Heart left ventricle (tissue), 13 donors: ENCODE measurements around the gene RBMX.

Experiments used
- POLR2A ChIP-seq, 2 donors: fragments of 450-650 bp; IDR thresholded peaks; one replicate each; pipeline ENCODE4 v1.6.1; 2017; ENCODE audit warnings: antibody characterized with exemption in 2 of 2, mild to moderate bottlenecking in 2 of 2, moderate library complexity in 2 of 2
- TF ChIP-seq, protein P1 (sequence below), 12 donors: fragments of 200-600 bp; sonication (generic) in 4 of 12; IDR thresholded peaks; one replicate each; pipeline versions ENCODE4 v1.5.0 to v1.8.0; 2018 to 2022; ENCODE audit warnings: antibody characterized with exemption in 12 of 12, mild to moderate bottlenecking in 5 of 12
- donor health status: ischemic (EF 13 %, LVEDD 7.1; RV severe dilation, severe dysfunction).
- donor health status: DM: no; HTN: yes; CAD: no.
- donor health status: DM: no; HTN: no; CAD: no.
- donor health status: ischemic (EF 25% LVEDD 6.9; RV normal size, moderate dysfunction).
- donor health status: ischemic (EF 25% LVEDD 5.7; RV mildly dilated, moderate dysfunction).
- donor health status: ischemic (EF 35%, LVEDD 5.7; RV mildly dilated, moderate dysfunction).
- donor health status: nonischemic (EF 11% LVEDD 7.7; RV severe dilation, severe dysfunction).
- donor health status: DM: yes; HTN: yes; CAD: no.
- donor health status: PGD.
- donor health status: ischemic (EF 29% LVEDD 5.4; RV normal size, mild dysfunction).
- donor health status: nonischemic (EF 23%, LVEDD 6.1; RV moderate dilation, normal function).

DNA sequence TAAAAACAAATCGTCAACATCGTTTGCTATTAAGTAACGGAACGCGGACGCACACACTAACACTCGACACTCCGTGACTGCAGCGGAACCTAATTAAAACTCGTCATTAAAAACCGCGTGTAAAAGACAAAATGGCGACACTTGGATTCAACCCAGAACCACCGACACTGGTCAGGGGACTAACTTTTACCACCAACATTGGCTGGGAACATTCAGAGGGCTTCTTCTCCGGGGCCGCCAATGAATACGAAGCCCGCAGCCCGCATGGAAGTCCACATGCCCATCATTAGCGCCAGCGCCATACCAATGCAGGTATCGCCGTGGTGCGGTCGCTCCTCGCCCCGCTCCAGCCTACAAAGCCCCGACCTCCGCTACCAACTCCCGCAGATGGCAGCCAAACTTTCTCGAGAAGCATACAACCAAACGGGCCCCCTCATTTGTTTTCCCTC lies 498 bp downstream of the RBMX start:
- TF ChIP-seq POLR2A (IDR thresholded peaks at IDR 0.05) = no peak
- TF ChIP-seq, protein P1, sequence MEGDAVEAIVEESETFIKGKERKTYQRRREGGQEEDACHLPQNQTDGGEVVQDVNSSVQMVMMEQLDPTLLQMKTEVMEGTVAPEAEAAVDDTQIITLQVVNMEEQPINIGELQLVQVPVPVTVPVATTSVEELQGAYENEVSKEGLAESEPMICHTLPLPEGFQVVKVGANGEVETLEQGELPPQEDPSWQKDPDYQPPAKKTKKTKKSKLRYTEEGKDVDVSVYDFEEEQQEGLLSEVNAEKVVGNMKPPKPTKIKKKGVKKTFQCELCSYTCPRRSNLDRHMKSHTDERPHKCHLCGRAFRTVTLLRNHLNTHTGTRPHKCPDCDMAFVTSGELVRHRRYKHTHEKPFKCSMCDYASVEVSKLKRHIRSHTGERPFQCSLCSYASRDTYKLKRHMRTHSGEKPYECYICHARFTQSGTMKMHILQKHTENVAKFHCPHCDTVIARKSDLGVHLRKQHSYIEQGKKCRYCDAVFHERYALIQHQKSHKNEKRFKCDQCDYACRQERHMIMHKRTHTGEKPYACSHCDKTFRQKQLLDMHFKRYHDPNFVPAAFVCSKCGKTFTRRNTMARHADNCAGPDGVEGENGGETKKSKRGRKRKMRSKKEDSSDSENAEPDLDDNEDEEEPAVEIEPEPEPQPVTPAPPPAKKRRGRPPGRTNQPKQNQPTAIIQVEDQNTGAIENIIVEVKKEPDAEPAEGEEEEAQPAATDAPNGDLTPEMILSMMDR (IDR thresholded peaks at IDR 0.05) = no peak
